Stimulated activated CD8-positive, alpha-beta memory T cell treated with anti-CD3 and anti-CD28 coated beads, Interleukin-12 subunit alpha, Interleukin-12 subunit beta, amount 100 ng/mL, for 1 hour (primary cell): Measurements from ENCODE around the gene SH2D5.
"Not testable (repeated sequence)": the region's sequence is repeated elsewhere in the genome, so short reads cannot be mapped to it uniquely, and the experiment has no call there.

Experiments
- DNase-seq: peaks from one replicate; pipeline ENCODE4 v3.0.0-alpha.2; 2020; ENCODE audit warnings: low read depth

SH2D5 gene

DNA sequence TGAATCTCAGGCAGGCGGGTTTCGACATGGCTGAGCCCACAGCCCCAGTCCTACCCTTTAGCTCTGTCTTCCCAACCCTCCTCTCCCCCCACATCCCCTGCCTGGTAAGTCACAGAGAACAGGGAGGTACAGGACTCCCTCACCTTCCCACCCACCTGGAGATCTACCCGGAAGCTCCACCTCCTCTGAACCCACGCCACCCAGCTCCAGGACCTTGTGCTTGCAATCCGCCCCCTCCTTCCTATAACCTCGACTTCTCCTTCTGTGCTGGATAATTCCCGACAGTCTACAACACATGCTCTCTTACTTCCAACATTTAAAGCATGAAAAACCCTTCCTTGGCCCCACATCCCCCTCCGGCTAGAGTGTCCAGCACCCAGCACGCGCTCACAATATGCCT is 37.0 kb downstream of the SH2D5 start:
- DNase-seq = no peak

DNA sequence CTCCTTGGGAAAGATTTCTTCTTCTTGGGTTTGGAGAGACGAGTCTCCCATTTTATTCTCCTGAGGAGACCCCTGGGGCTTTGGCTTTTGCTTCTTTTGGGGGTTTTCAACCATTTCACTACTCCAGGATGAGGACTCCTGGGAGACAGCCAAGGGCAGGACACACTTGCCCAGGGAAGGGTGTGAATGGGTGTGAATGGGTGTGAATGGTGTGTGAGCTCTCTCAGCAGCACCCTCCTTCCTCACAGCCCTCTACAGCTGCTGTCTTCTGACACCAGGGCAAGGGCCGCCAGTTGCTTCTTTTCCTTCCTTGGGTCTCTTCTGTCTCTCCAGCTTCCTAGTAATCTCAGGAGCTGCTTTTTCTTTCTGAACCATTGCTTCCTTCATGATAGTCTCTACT is 38.9 kb downstream of the SH2D5 start:
- no peak for DNase-seq

DNA sequence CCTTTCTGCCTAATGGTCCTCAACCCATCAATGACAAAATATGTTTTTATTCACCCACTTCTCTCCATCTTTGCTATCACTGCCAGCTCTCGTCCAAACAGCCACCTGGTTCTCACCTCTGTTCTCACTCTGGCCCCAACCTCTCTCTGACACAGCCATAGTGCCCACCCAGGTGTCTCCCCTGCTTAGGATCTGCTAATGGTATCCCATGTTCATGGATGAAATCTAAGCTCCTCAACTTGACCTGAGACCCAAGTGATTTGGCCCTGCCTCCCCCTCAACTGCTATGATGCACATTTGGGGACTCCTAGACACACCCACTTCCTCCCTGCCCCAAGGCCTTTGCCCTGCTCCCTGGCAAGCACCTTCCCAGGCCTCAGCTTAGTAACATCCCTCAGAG is 40.6 kb downstream of the SH2D5 start:
- no peak for DNase-seq

DNA sequence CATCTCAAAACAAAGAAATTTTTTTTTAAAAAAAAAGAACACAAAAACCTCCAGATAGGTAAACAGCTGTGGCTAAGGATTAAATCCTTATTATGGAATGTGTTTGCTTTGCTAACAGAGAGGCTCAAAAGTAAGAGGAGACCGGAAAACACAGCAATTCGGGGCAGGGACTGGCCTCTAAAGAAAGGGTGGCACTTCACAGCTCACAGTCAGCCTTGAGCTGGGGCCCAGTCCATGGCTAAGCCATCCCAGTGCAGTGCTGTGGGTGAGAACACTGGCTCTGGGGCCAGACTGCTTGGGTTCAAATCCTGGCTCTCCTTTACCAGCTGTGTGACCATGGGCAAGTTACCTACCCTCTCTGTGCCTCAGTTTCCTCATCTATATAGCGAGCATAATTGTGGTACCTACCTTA is 42.9 kb downstream of the SH2D5 start:
- no peak for DNase-seq

DNA sequence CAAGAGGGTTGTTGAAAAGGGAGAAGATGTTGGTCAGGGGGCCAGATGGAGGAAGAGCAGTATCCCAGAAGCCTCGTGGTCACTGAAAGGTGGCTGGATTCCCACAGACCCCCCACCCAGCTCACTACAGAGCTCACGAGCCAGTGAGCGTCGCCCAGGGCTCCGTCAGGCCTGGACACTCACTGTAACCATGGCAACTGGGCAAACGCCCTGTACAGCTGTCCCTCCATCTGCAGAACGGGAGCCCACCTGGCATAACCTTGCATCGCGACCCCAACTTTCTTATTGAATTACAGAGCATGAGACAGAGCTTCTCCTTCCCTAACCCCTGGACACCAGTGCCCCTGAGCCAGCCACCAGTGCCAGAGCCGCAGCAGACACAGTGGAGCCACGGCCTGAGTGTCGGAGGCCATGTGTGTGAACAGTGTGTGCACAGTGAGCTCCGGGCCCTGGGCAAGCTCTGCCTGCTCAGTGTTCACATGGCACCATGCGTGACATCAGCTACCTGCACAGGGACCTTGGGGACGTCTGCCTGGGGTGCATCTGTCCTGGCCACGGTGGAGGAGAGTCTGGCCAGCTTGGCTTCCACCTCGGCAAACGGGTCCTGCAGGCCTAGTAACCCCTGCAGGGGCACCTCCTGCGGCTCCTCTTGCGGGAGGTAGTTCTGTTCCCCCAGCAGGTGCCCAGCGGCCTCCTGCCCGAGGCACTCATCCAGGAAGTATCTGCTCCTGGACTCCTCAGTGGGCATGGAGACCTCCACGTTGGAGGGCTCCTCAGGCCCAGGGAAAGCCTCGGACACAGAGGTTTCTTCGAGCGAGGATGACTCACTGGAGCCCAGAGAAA is 45.4 kb downstream of the SH2D5 start:
- no peak for DNase-seq

DNA sequence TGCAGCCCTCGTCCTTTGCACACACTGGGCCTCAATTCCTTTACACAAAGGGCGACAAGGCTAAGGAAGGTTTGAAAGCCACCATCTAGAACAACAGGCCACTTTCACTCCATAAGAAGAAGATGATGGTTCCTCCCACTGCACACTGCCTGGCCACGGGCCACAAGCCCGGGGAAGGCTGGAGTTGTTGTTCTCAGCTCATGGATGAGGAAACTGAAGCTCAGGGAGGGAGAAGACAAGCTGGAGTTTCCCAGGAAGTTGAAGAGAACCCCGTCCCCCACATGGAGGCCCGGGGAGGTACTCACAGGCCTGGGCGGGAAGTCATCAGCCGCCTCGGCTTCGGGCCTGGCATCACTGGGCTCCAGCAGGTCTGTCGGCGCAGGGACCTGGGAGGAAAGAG is 46.8 kb downstream of the SH2D5 start:
- no peak for DNase-seq

DNA sequence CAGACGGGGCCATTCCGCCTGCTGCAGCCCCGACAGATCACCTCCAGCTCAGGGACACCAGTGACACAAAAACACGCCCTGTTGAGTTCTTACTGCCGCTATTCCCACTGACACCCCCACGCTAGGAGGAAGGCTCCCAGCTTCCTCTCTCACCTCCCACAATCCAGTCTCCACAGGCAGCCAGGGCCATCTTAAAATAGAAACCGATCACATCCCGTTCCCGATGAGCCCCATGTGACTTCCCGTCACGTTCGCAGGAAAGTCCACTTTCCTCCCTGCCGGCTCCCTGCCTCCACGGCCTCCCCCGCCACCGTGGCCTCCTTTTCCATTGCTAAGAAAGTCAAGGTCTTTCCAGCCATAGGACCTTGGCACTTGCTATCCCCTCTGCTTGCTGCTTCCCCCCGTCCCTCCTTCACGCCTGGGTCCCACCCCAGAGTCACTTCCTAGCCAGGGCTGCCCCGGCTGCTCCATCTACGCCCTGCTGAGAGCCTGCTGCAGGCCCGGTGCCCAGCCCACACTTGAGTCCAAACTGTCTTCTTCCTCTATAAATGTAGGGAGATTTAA is 47.3 kb downstream of the SH2D5 start:
- DNase-seq = no peak

DNA sequence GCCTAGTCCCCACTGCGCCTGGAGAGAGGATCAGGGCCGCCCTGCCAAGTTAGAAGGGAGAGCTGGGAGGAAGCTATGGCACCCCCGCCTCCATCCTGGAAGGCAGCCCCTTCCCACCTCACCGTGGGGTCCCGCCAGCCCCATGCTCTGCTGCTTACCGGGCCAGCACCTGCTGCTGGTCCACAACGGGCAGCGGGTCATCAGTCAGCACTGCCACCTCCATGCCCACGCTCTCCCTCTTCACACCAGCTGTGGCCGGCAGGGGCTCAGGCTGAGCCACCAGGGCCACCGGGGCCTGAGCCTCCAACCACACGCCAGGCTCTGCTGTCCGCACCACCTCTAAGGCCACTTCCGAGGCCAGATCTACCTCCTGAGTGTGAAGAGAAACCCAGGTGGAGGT is 47.9 kb downstream of the SH2D5 start:
- DNase-seq = no peak

DNA sequence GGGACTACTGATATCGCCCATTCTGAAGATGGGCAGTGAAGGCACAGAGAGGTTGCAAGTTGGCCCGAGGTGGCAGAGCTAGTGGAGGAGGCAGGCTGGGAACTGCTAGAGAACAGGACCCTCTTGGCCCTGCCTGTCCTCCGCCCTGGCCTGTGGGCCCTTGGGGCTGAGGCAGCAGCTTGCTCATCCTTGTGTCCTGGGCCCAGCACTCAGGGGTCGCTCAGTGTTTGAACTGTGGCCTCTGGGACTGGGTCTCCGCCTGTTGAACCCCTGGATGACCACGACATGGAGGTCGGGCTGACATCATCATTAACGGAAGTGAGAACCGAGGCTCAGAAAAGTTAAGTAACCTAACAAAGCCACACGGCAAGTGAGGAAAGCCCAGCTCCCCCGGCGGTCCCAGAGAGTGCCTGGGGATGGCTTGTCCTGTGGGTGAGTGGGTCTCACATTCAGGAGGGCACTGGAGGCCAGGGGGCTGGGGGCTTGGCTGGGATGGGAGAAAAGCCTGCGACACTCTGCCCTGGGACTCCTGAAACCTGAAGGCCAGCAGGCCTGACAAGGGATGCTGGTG is 48.4 kb downstream of the SH2D5 start:
- DNase-seq = no peak

DNA sequence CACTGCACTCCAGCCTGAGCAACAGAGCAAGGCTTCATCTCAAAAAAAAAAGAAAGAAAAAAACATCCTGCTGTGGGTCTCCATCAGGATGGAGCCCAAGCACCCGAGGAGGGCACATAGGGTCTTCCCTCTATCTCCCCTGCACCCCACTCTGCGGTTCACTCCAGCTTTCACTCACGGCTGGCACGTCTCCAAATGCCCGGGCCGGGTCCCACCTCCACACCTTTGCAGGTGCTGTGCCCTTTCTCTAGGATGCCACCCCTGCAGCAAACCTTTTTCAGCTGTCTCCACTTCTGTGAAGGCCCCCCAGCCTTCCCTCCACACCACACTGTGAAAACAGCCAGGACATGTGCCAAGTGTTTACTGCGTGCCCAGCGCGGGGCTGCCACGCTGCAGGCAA is 48.9 kb downstream of the SH2D5 start:
- DNase-seq = no peak

DNA sequence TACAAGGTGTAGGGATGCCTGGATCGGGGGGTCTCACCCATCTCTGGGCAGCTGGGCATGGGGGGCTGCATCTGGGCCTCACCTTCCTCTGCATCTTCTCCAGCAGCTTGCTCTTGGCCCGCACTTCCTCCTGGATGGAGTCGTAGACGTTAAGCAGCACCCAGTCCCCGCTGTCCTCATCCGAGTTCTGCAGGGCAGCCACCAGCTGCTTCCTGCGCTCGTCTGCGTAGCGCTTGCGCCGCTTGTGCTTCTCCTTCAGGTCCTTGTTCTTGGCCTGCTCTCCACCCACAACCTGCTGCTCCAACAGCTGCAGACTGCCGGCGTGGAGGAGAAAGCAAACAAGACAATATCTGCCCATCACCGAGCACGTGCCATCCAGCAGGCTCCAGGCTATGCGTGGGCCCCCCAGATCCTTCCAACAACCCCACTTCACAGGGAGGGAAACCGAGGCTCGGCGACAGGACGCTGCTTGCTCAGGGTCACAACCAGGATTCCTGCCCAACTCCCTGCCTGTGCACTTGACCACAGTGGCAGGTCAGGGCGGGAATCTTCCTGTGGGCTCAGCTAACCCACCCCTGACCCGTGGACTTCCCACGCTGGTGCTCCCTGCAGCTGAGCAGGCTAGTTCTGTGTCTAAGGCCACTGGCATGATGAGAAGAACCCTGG is 49.8 kb downstream of the SH2D5 start:
- no peak for DNase-seq

DNA sequence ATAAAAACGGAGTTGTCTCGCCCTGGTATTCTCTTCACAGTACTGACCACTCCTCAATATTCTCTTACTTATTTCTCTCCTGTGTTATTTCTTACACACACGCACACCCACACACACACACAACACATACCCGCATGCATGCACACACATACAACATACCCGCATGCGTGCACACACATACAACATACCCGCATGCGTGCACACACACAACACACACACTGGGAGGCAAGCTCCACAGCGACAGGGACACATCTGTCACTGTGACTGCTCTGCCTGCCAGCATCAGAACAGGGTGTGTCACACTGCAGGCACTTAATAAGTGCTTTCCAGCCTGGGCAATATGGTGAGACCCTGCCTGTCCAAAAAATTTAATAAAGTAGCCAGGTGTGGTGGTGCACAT is 50.5 kb downstream of the SH2D5 start:
- DNase-seq = no peak

DNA sequence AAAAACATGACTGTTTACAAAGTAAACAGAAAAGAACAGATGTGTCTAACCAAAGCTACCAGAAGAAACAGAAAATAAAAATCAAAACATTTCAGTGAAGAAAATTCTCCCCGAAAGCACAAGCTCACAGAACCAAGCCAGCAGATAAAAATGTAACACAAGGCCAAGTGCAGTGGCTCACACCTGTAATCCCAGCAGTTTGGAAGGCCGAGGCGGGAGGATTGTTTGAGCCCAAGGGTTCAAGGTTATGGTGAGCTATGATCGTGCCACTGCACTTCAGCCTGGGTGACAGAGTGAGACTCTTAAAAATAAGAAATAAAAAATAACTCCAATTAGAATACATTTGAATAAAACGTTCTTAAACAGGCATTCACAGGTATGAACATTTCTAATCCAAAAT is 52.2 kb downstream of the SH2D5 start:
- DNase-seq = no peak

DNA sequence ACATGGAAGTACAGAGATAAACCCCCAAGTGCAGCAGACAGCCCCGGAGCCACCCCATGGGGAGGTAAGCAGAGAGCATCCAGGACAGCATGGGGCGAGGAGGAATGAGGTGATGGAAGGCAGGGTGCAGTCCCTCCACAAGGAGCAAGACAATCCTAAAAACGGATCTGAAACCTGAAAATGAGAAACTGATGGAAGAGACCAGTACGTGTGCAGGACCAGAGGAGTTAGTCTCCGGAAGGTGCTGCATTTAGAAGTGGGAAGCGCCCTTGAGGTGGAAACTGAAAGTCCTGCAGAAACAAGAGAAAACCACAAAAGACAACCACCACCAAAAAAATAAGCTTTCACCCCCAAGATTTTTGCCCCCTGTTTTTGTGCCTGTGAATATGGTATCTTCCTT is 53.9 kb downstream of the SH2D5 start:
- DNase-seq = no peak

DNA sequence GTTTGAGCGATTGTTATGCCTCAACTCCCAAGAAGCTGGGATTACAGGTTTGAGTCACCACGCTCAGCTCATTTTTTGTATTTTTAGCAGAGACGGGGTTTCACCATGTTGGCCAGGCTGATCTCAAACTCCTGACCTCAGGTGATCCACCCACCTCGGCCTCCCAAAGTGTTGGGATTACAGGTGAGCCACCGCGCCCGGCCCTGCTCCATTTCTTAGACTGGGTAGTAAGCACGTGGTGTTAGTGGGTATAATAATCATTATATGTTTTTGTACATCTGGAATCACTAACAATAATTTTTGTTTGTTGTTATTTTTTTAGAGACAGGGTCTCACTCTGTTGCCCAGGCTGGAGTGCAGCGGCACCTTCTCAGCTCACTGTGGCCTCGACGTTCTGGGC is 58.9 kb downstream of the SH2D5 start:
- not testable (repeated sequence) for DNase-seq

DNA sequence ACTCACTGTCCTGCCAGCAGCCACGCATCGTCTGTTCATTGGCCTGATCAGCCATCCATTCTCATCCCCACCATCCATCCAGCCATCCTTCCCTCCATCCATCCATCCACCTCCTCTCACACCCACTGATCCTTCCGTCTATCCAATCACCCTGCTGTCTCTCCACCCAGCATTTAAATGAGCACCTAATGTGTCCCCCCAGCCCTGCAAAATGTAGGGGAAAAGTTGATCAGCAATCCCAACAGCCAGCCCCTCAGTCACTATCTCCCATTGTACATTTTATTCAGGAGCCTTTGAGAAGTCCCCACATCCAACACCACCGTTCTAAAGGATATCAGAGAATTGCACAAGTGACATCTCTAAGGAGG is 60.3 kb downstream of the SH2D5 start:
- no peak for DNase-seq

DNA sequence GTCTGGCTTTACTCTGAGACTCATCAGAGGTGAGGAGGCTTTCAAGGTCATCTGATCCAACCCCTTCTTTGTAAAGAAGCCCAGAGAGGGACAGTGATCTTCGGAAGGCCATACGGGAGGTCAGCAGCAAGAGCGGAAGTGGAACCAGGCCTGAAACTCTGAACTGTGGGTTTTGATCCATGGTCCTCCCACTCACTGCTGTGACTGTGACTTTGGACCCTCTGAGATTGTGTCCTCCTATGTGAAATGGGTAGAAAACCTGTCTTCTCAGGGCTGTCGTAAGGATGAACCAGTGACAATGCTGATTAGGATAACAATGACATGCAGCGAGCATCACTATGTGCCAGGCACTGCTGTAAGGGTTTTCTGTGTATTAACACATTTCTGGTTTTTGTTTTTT is 61.6 kb downstream of the SH2D5 start:
- DNase-seq = no peak
